Nephron progenitor cell (in vitro differentiated cells): ENCODE results near the gene KIF11.
"Not testable (repeated sequence)": the region's sequence is repeated elsewhere in the genome, so short reads cannot be mapped to it uniquely, and the experiment has no call there.

Source experiments
- DNase-seq: peaks from one replicate; pipeline ENCODE4 v3.0.0; 2021
- H3K27ac Mint-ChIP-seq: 2 replicates; pipeline ENCODE4 v1.8.0; 2021; ENCODE audit warnings: mild to moderate bottlenecking, moderate library complexity, mixed read lengths
- H3K27me3 Mint-ChIP-seq: 2 replicates; pipeline ENCODE4 v1.8.0; 2021; ENCODE audit warnings: mild to moderate bottlenecking, low read depth, mixed read lengths; ENCODE audit not compliant: poor library complexity
- H3K36me3 Mint-ChIP-seq: 2 replicates; pipeline ENCODE4 v1.8.0; 2021; ENCODE audit warnings: low read depth, mixed read lengths
- H3K4me1 Mint-ChIP-seq: 2 replicates; pipeline ENCODE4 v1.8.0; 2021; ENCODE audit warnings: mixed read lengths
- H3K4me3 Mint-ChIP-seq: 2 replicates; pipeline ENCODE4 v1.8.0; 2021; ENCODE audit warnings: mild to moderate bottlenecking, moderate library complexity, mixed read lengths
- H3K9me3 Mint-ChIP-seq: 2 replicates; pipeline ENCODE4 v1.8.0; 2021; ENCODE audit warnings: mild to moderate bottlenecking, moderate library complexity, mixed read lengths
- CTCF ChIP-seq: fragments of 200-600 bp; sonication (generic); IDR thresholded peaks from 2 replicates; pipeline ENCODE4 v1.5.0; 2021; ENCODE audit warnings: antibody characterized with exemption

Gene KIF11

DNA sequence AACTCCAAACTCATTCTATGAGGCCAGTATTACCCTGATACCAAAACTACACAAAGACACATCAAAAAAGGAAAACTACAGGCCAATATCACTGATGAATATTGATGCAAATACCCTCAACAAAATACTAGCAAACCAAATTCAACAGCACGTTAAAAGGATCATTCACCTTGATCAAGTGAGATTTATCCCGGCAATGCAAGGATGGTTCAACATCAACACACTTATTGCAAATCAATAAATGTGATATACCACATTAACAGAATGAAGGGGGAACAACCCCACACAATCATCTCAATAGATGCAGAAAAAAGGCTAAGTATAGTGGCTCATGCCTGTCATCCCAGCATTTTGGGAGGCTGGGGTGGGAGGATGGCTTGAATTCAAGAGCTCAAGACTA lies 39.0 kb upstream of the KIF11 start:
- Mint-ChIP-seq H3K36me3 (peaks cover 71% of the 10 kb centered on the region), H3K4me3 (no peak overlapping the region), H3K27me3 (peaks cover 4% of the 10 kb centered on the region), H3K27ac (no peak overlapping the region), H3K9me3 (peaks cover 52% of the 10 kb centered on the region), H3K4me1 (no peaks in the 10 kb centered on the region)
- DNase-seq, result no peak
- TF ChIP-seq CTCF, result no peak

GRCh38 chr10:92559046-92559445 lies 33.9 kb upstream of the KIF11 start:
- Mint-ChIP-seq H3K4me3 (no peak overlapping the region), H3K27me3 (peaks cover 2% of the 10 kb centered on the region), H3K27ac (no peak overlapping the region), H3K36me3 (peaks cover 88% of the 10 kb centered on the region), H3K9me3 (peaks cover 59% of the 10 kb centered on the region), H3K4me1 (no peaks in the 10 kb centered on the region)
- TF ChIP-seq CTCF, result no peak
- DNase-seq, result no peak

DNA sequence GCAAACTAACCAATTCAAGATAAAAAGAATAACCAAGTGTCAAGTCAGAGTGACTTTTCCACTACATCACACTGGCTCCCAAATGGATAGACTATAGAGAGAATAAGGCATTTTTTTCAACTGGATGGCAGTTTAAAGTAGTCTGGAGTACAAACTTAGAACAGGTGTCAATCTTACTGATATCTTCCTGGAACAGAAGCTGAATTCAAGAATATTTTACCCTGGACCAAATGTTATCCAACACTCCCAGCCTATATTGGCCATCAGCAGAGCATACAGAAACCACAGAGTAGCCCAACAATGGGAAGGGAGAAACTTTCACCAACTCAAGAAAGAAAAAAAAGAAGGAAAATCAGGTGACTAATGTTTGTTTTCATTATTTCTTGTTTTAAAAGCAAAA lies 30.5 kb upstream of the KIF11 start:
- DNase-seq, result no peak
- H3K4me3 Mint-ChIP-seq, result no peak overlapping the region
- no peak for TF ChIP-seq CTCF
- H3K27ac Mint-ChIP-seq, result no peak overlapping the region
- peaks cover 2% of the 10 kb centered on the region for H3K27me3 Mint-ChIP-seq
- peaks cover 35% of the 10 kb centered on the region for H3K9me3 Mint-ChIP-seq
- H3K36me3 Mint-ChIP-seq, result peaks cover 83% of the 10 kb centered on the region
- H3K4me1 Mint-ChIP-seq, result peaks cover 4% of the 10 kb centered on the region

DNA sequence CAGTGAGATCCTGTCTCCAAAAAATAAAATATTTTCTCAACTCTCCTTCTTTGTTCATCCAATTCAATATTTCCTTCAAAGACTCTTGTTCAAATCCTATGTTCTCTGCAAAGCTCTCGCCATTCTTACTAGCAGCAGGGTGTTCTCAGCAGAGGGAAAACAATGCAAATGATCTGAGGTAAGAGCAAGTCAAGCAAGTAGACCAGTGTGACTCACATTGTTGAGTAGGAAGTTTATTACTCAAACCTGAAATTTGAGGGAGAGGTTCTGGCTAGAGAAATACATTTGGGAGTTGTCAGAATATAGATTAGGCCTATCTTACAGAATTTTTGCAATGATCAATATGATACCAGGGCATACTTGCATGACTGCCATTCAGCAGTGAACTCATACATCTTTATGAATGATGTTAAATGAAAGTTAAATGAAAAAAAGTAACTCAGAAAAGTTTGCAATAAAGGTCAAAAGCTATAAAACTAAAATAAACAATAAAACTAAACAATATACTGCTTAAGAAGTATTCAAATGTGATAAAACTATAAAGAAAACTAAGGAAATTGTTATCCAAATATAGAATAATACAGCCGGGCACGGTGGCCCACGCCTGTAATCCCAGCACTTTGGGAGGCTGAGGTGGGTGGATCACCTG lies 24.9 kb upstream of the KIF11 start:
- H3K4me3 Mint-ChIP-seq, result no peak overlapping the region
- peaks cover 29% of the 10 kb centered on the region for H3K4me1 Mint-ChIP-seq
- no peaks in the 10 kb centered on the region for H3K9me3 Mint-ChIP-seq
- H3K27ac Mint-ChIP-seq, result no peak overlapping the region
- no peak for DNase-seq
- TF ChIP-seq CTCF, result no peak
- peaks cover 39% of the 10 kb centered on the region for H3K36me3 Mint-ChIP-seq
- H3K27me3 Mint-ChIP-seq, result no peaks in the 10 kb centered on the region

GRCh38 chr10:92569071-92569470 lies 23.9 kb upstream of the KIF11 start:
- H3K27ac Mint-ChIP-seq, result no peak overlapping the region
- no peaks in the 10 kb centered on the region for H3K9me3 Mint-ChIP-seq

GRCh38 chr10:92569663-92570062 lies 23.3 kb upstream of the KIF11 start:
- not testable (repeated sequence) for DNase-seq, H3K27me3 Mint-ChIP-seq, H3K27ac Mint-ChIP-seq, H3K9me3 Mint-ChIP-seq, H3K4me3 Mint-ChIP-seq
- Mint-ChIP-seq H3K36me3 (peaks cover 28% of the 10 kb centered on the region), H3K4me1 (peaks cover 33% of the 10 kb centered on the region)

More at GRCh38 chr10:92569071-92569470, 23.9 kb upstream of the KIF11 start:
- peaks cover 29% of the 10 kb centered on the region for H3K4me1 Mint-ChIP-seq
- no peak for TF ChIP-seq CTCF
- H3K27me3 Mint-ChIP-seq, result no peaks in the 10 kb centered on the region
- no peak for DNase-seq
- peaks cover 31% of the 10 kb centered on the region for H3K36me3 Mint-ChIP-seq
- no peak overlapping the region for H3K4me3 Mint-ChIP-seq
